Liver (tissue), 9 donors: ENCODE results near the gene KAT2A. TPM values are rescaled to one million over a fixed set of nuclear protein-coding genes. Genes with fewer than 3 reads are reported as not detected.

Source experiments
- DNase-seq: peaks from one replicate; pipeline ENCODE4 v3.0.0-alpha.2; 2017; ENCODE audit warnings: low spot score
- H3K27ac ChIP-seq, 2 donors: one replicate each; pipeline ENCODE4 v1.7.0; 2013; ENCODE audit warnings: inconsistent platforms in 2 of 2, low read length in 2 of 2, control low read depth in 1 of 2, low read depth in 1 of 2, mild to moderate bottlenecking in 1 of 2
- H3K27me3 ChIP-seq, 4 donors: one replicate each; pipeline versions ENCODE4 v1.6.1 to v1.7.0; 2013; ENCODE audit warnings: low read length in 3 of 4, inconsistent platforms in 1 of 4, mild to moderate bottlenecking in 1 of 4, moderate library complexity in 1 of 4; ENCODE audit not compliant: control insufficient read depth in 4 of 4, insufficient read depth in 4 of 4
- H3K36me3 ChIP-seq, 4 donors: one replicate each; pipeline versions ENCODE4 v1.6.1 to v1.7.0; 2013; ENCODE audit warnings: low read length in 3 of 4, mild to moderate bottlenecking in 3 of 4, low read depth in 1 of 4, moderate library complexity in 1 of 4; ENCODE audit not compliant: control insufficient read depth in 4 of 4, insufficient read depth in 3 of 4
- H3K4me1 ChIP-seq, 4 donors: one replicate each; pipeline versions ENCODE4 v1.6.1 to v1.7.0; 2013; ENCODE audit warnings: low read length in 3 of 4, mild to moderate bottlenecking in 3 of 4, moderate library complexity in 1 of 4; ENCODE audit not compliant: control insufficient read depth in 4 of 4, insufficient read depth in 4 of 4
- H3K4me3 ChIP-seq, 3 donors: one replicate each; pipeline versions ENCODE4 v1.6.1 to v1.7.0; 2013; ENCODE audit warnings: low read length in 3 of 3, control low read depth in 1 of 3, low read depth in 1 of 3, mild to moderate bottlenecking in 1 of 3
- H3K9ac ChIP-seq, 2 donors: one replicate each; pipeline ENCODE4 v1.7.0; 2013; ENCODE audit warnings: low read length in 2 of 2, mild to moderate bottlenecking in 2 of 2, moderate library complexity in 2 of 2, control low read depth in 1 of 2, low read depth in 1 of 2
- H3K9me3 ChIP-seq, 4 donors: one replicate each; pipeline versions ENCODE4 v1.6.1 to v1.7.0; 2013; ENCODE audit warnings: low read length in 3 of 4; ENCODE audit not compliant: control insufficient read depth in 4 of 4
- EGR1 ChIP-seq, 2 donors: IDR thresholded peaks; 2 replicates each; pipeline ENCODE4 v1.6.1; 2016 to 2018; ENCODE audit warnings: antibody characterized with exemption in 2 of 2, low read depth in 2 of 2
- FOXA1 ChIP-seq: IDR thresholded peaks from 2 replicates; pipeline ENCODE4 v1.6.1; 2016; ENCODE audit warnings: antibody characterized with exemption
- FOXA2 ChIP-seq: IDR thresholded peaks from 2 replicates; pipeline ENCODE4 v1.6.1; 2016; ENCODE audit warnings: antibody characterized with exemption
- GABPA ChIP-seq, 2 donors: IDR thresholded peaks in 1 of 2; conservative IDR thresholded peaks in 1 of 2; 2 replicates each; pipeline ENCODE4 v1.6.1; 2016; ENCODE audit warnings: antibody characterized with exemption in 2 of 2, mild to moderate bottlenecking in 1 of 2, moderate library complexity in 1 of 2
- HNF4A ChIP-seq, 2 donors: conservative IDR thresholded peaks; 2 replicates each; pipeline ENCODE4 v1.6.1; 2016; ENCODE audit warnings: antibody characterized with exemption in 2 of 2, mild to moderate bottlenecking in 2 of 2
- HNF4G ChIP-seq: IDR thresholded peaks from 2 replicates; pipeline ENCODE4 v1.6.1; 2016; ENCODE audit warnings: antibody characterized with exemption
- JUND ChIP-seq, 2 donors: IDR thresholded peaks; 2 replicates each; pipeline ENCODE4 v1.6.1; 2016; ENCODE audit warnings: antibody characterized with exemption in 2 of 2
- MAX ChIP-seq: IDR thresholded peaks from 2 replicates; pipeline ENCODE4 v1.6.1; 2016; ENCODE audit warnings: antibody characterized with exemption
- NR2F2 ChIP-seq: IDR thresholded peaks from 2 replicates; pipeline ENCODE4 v1.6.1; 2016; ENCODE audit warnings: antibody characterized with exemption
- RAD21 ChIP-seq, 2 donors: IDR thresholded peaks; 2 replicates each; pipeline ENCODE4 v1.6.1; 2016; ENCODE audit warnings: antibody characterized with exemption in 2 of 2, mild to moderate bottlenecking in 2 of 2
- REST ChIP-seq: IDR thresholded peaks from 2 replicates; pipeline ENCODE4 v1.6.1; 2016; ENCODE audit warnings: antibody characterized with exemption, mild to moderate bottlenecking
- RXRA ChIP-seq, 2 donors: IDR thresholded peaks; 2 replicates each; pipeline ENCODE4 v1.6.1; 2017 to 2018; ENCODE audit warnings: antibody characterized with exemption in 2 of 2, mild to moderate bottlenecking in 1 of 2
- SP1 ChIP-seq: IDR thresholded peaks from 2 replicates; pipeline ENCODE4 v1.6.1; 2018; ENCODE audit warnings: antibody characterized with exemption, mild to moderate bottlenecking
- TAF1 ChIP-seq: conservative IDR thresholded peaks from 2 replicates; pipeline ENCODE4 v1.6.1; 2016; ENCODE audit warnings: antibody characterized with exemption, mild to moderate bottlenecking
- YY1 ChIP-seq: IDR thresholded peaks from 2 replicates; pipeline ENCODE4 v1.6.1; 2016; ENCODE audit warnings: antibody characterized with exemption, mild to moderate bottlenecking
- WGBS: extraction: QIAGEN DNeasy Blood & Tissue Kit; methylation state at CpG from one replicate; pipeline ENCODE4 v1.1.7; 2013; 5-methylcytosine and 5-hydroxymethylcytosine counted together
- polyA plus RNA-seq, 2 donors: library from polyadenylated mRNA; stranded (reverse) in 1 of 2; unstranded in 1 of 2; fragments of 200-250 nt in 1 of 2; fragments of >200 nt in 1 of 2; fragmentation: Nextera tagmentation in 1 of 2; extraction: Ambion mirVana in 1 of 2; gene quantifications; one replicate each; pipeline versions ENCODE4 v1.2.1 to v1.2.3, GENCODE V29; 2013 to 2015
- total RNA-seq, 2 donors: library from RNA; depleted of rRNA; stranded (reverse); fragments of >200 nt; gene quantifications; one replicate each; pipeline ENCODE4 v1.2.3, GENCODE V29; 2014
- TF ChIP-seq, protein P1 (sequence below): IDR thresholded peaks from 2 replicates; pipeline ENCODE4 v1.6.1; 2016; ENCODE audit warnings: antibody characterized with exemption
- TF ChIP-seq, protein P2 (sequence below): fragments of 150-350 bp; IDR thresholded peaks from 2 replicates; pipeline ENCODE4 v1.5.1; 2017; ENCODE audit warnings: improper control_type of control experiment, low read depth, low read length; ENCODE audit not compliant: missing input control
- TF ChIP-seq, protein P3 (sequence below): IDR thresholded peaks from 2 replicates; pipeline ENCODE4 v1.6.1; 2016; ENCODE audit warnings: antibody characterized with exemption
- donor health status: healthy.
- donor health status: healthy.
- donor health status: healthy.
- donor health status: healthy.
- donor health status: healthy.

The KAT2A gene
- total and polyA plus RNA-seq, 4 donors, result 5.1 to 14.4 (median 9.6) TPM

GRCh38 chr17:42122371-42123303, 1.5 kb upstream of the KAT2A start, which contains the start of gene HSPB9:
TSS of gene HSPB9 (plus strand) at chr17:42122804. CDS start at chr17:42122851, 47 bp downstream.
- Histone ChIP-seq H3K36me3 (peaks cover 8 to 25% (median 18%) of the 10 kb centered on the region in 4 donors), H3K4me1 (peaks cover 6 to 27% (median 17%) of the 10 kb centered on the region in 4 donors), H3K9me3 (no peaks in the 10 kb centered on the region), H3K9ac (peak within 1 kb of the TSS in 1 of 2 donors; percentile 56), H3K27ac (peak within 1 kb of the TSS; percentile 79 to 81), H3K4me3 (peak within 1 kb of the TSS; percentile 21 to 61 (median 25)), H3K27me3 (no peaks in the 10 kb centered on the region)
- no peak for DNase-seq
- 39% methylated on average over 61 of the region's 61 CpGs for WGBS
- no peak for TF ChIP-seq JUND (IDR thresholded peaks at IDR 0.05)
- TF ChIP-seq HNF4G, result no peak
- no peak for TF ChIP-seq FOXA1
- TF ChIP-seq, protein P1, sequence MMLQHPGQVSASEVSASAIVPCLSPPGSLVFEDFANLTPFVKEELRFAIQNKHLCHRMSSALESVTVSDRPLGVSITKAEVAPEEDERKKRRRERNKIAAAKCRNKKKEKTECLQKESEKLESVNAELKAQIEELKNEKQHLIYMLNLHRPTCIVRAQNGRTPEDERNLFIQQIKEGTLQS, result no peak
- peak in 1 of 2 donors; percentile 74 for TF ChIP-seq GABPA (IDR thresholded peaks at IDR 0.05 in 1 of 2, conservative IDR thresholded peaks at IDR 0.05 in 1 of 2)
- TF ChIP-seq NR2F2, result peak; percentile 51
- no peak for TF ChIP-seq EGR1 (IDR thresholded peaks at IDR 0.05; ENCODE audit: low read depth in 2 of 2)
- TF ChIP-seq SP1, result peak; percentile 53
- no peak for TF ChIP-seq MAX
- TF ChIP-seq YY1, result peak; percentile 66
- TF ChIP-seq, protein P2, sequence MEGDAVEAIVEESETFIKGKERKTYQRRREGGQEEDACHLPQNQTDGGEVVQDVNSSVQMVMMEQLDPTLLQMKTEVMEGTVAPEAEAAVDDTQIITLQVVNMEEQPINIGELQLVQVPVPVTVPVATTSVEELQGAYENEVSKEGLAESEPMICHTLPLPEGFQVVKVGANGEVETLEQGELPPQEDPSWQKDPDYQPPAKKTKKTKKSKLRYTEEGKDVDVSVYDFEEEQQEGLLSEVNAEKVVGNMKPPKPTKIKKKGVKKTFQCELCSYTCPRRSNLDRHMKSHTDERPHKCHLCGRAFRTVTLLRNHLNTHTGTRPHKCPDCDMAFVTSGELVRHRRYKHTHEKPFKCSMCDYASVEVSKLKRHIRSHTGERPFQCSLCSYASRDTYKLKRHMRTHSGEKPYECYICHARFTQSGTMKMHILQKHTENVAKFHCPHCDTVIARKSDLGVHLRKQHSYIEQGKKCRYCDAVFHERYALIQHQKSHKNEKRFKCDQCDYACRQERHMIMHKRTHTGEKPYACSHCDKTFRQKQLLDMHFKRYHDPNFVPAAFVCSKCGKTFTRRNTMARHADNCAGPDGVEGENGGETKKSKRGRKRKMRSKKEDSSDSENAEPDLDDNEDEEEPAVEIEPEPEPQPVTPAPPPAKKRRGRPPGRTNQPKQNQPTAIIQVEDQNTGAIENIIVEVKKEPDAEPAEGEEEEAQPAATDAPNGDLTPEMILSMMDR, result no peak
- TF ChIP-seq REST, result peak; percentile 36
- TF ChIP-seq HNF4A (conservative IDR thresholded peaks at IDR 0.05), result peak; percentile 28 to 73
- TF ChIP-seq, protein P3, sequence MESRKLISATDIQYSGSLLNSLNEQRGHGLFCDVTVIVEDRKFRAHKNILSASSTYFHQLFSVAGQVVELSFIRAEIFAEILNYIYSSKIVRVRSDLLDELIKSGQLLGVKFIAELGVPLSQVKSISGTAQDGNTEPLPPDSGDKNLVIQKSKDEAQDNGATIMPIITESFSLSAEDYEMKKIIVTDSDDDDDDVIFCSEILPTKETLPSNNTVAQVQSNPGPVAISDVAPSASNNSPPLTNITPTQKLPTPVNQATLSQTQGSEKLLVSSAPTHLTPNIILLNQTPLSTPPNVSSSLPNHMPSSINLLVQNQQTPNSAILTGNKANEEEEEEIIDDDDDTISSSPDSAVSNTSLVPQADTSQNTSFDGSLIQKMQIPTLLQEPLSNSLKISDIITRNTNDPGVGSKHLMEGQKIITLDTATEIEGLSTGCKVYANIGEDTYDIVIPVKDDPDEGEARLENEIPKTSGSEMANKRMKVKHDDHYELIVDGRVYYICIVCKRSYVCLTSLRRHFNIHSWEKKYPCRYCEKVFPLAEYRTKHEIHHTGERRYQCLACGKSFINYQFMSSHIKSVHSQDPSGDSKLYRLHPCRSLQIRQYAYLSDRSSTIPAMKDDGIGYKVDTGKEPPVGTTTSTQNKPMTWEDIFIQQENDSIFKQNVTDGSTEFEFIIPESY, result no peak
- TF ChIP-seq RAD21 (IDR thresholded peaks at IDR 0.05), result peak in 1 of 2 donors; percentile 44
- TF ChIP-seq TAF1, result no peak
- TF ChIP-seq RXRA (IDR thresholded peaks at IDR 0.05), result peak; percentile 43 to 82
- TF ChIP-seq FOXA2, result no peak
